ENCODE results near the gene CHSY3.
A peak's percentile ranks its signal among the peaks of the same experiment; 100 is the strongest.

CHSY3 gene

DNA sequence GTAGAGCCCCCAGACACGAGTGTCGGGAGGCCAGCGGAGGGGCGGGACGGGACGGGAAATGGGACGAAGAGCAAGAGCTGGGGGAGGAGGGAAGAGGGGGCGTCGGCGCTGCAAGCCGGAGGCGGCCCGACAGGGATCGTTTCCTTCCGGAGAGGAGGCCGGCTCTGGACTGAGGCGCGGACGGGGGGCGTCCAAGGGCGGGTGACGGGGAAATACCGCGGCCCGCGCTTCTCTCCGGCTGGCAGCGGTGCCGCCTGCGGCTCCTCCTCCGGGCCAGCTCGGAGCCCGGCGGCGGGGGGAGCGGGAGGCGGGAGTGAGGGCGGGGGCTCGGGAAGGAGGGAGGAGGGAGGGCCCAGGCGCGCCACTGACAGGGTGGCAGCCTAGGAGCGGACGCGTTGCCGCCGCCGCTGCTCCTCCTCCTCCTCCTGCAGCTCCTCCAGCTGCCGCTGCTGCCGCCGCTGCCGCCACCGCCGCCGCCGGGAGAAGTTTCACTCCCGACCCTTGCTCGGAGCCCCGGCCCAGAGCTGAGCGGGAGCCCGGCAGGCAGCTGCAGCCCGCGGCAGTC is at the start of gene CHSY3:
TSS of gene CHSY3 (plus strand) at position 364 of the 565 bp plus-strand sequence.
- peak; percentile 70 for DNase-seq (ENCODE audit: low read depth)

- DNase-seq (ENCODE audit: low read depth) = no peak
Measured at GRCh38 chr5:129856325-129856724, 47.9 kb upstream of the CHSY3 start.

GRCh38 chr5:129857116-129857515 is 47.1 kb upstream of the CHSY3 start:
- no peak for DNase-seq (ENCODE audit: low read depth)

DNA sequence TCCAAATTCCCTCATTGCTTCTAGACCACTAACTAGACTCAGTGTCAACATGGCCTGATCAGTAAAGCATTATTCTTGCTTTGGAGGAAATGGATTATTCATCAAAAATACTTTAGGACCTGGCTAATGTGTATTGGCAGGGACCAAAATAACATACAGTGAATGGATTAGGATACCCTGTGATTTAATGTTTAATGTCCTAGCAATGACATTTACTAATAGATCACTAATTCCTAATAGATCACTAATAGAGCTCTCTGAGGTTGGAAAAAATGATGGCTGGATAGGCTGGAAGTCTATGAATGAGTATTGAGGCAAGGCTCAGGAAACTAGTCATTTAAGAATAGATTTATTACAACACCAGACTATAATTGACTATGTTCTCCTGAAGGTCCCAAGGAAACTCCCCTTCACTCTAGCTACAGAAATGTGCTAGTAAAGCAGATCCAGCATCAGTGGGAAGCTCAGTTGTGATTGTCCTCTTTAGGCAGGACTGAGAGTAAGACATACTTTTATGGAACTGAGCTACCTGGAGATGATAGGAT is 46.1 kb upstream of the CHSY3 start:
- no peak for DNase-seq (ENCODE audit: low read depth)

GRCh38 chr5:129884322-129884721 is 19.9 kb upstream of the CHSY3 start:
- DNase-seq (ENCODE audit: low read depth) = no peak

DNA sequence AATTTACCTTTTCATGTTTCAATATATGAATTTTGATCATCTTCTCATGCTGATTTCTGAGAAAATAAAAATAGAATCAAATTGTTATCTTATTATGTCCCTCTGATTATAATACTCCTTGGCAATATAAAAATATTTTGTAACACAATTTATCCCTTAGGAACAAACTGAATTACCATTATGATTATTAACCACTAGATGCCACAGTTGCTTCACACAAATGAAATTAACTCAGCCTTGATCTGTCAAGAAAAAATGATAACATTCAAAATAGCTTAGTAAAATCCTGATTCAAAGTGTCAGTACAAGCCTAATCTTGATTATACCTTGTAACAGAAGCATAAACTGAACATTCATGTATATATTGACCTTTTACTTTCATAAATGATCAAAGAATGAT is 4.8 kb upstream of the CHSY3 start:
- peak; percentile 47 for DNase-seq (ENCODE audit: low read depth)

GRCh38 chr5:129902816-129903215 is 1.4 kb upstream of the CHSY3 start:
- no peak for DNase-seq (ENCODE audit: low read depth)

DNA sequence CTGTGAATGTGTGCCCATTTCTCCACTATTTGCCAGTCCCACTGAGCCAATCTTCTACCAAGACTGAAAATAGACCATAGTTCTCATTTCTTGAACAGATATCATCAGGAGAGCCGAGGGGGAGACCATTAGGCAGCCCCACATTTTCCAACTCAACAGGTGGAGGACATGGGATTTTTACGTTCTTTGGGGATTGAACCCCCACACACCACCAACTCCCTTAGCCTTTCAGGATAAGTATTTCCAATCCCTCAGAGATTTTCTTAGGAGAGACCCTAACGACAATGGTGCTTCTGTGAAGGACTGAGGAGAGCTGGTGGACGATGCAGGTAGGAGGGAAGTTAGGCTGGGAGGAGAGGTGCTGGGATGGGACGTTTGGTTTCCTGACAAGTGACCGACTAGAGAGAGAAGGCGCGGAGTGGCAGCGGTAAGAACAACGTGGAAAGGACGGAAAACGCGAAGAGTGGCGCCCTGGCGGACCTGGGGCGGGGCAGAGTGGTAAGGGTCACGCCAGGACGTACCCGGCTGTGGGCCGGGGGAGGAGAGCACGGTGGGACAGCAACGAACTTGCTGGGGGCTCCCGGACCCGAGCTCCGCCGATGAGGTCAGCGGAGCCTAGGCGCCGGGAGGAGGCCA is 681 bp upstream of the CHSY3 start:
- DNase-seq (ENCODE audit: low read depth) = no peak

GRCh38 chr5:129904667-129905472 is 605 bp downstream of the CHSY3 start:
- peak; percentile 6 for DNase-seq (ENCODE audit: low read depth)

GRCh38 chr5:129905473-129906176 is 1.4 kb downstream of the CHSY3 start:
- peak; percentile 16 for DNase-seq (ENCODE audit: low read depth)

DNA sequence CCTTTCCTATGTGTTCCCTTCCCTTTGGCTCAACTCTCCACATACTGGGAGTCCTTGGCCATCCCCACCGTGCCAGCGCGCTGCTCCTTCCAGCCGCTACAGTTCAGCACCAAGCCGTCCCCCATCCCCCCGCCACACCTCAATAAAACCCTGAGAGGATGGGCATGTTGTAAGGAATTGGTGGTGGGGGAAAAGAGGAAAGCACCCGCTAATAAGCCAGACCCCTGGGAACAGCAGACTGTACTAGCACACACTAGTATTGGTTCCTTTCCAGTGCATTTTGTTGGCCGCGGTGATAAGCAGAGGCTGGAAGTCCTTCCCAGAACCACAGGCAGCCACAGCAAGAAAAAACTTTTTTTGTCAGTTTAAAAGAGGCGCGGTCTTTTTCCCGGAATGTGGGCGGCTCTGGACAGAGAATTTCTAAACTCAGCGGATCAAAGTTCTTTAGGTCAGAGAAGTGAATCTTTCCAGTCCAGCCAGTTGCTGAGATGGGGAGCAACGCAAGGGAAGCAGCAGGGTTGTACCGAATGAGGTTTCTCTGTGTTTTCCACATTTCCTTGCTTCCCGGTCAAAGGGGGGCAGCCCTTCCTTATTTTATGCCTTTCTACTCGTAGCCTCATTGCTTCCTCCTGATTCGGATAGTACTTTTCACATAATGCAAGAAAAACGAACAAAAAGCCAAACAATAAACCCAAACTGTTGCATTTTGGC is 2.1 kb downstream of the CHSY3 start:
- DNase-seq (ENCODE audit: low read depth) = peak; percentile 69

- DNase-seq (ENCODE audit: low read depth) = no peak
Measured at GRCh38 chr5:129909225-129909624, 5.0 kb downstream of the CHSY3 start.

- DNase-seq (ENCODE audit: low read depth) = no peak
Measured at GRCh38 chr5:129912601-129913255, 8.5 kb downstream of the CHSY3 start.

DNA sequence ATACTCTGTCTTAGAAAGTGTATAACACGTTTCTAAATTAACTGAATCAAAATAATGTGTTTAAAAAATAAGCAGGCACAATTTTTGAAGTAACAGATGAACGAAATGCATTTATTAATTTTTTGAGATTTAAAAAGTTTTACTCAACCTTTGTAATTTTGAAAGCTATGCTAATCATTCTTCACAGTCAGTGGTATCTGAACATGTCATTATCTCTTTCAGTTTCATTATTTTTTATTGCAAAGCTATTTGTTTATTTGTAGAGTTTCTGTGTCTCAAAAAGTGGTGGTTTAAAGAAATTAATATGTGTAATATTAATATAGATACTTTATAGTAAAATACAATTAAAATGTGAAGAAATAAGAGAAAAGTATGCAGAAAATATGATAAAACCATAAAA is 11.2 kb downstream of the CHSY3 start:
- no peak for DNase-seq (ENCODE audit: low read depth)

GRCh38 chr5:129917224-129917623 is 13.0 kb downstream of the CHSY3 start:
- peak; percentile 83 for DNase-seq (ENCODE audit: low read depth)

DNA sequence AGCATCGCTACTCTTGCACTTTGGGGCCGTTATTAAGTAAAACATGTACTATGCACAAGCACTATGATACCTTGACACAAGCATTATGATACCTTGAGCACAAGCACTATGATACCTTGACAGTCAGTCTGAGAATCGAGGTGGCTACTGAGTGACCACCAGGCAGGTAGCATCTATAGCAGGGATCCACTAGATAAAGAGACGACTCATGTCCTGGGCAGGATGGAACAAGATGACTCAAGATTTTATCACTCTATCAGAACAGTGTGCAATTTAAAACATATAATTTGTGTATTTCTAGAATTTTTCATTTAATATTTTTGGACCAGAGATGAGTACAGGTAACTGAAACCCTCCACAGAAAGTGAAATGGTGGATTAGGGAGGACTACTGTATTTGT is 16.9 kb downstream of the CHSY3 start:
- no peak for DNase-seq (ENCODE audit: low read depth)

- DNase-seq (ENCODE audit: low read depth) = peak; percentile 80
Measured at GRCh38 chr5:129930221-129930620, 26.0 kb downstream of the CHSY3 start.

- no peak for DNase-seq (ENCODE audit: low read depth)
Measured at GRCh38 chr5:129935626-129936025, 31.4 kb downstream of the CHSY3 start.

DNA sequence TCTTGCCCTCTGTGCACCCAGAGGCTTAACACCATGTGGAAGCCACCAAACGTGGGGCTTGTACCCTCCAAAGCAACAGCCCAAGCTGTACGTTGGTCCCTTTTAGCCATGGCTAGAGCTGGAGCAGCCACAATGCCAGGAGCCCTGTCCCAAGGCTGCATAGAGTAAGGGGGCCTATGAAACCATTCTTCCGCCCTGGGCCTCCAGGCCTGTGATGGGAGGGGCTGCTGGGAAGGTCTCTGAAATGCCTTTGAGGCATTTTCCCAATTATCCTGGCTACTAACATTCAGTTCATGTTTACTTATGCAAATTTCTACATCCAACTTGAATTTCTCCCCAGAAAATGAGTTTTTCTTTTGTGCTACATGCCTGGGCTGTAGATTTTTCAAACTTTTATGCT is 33.8 kb downstream of the CHSY3 start:
- no peak for DNase-seq (ENCODE audit: low read depth)

DNA sequence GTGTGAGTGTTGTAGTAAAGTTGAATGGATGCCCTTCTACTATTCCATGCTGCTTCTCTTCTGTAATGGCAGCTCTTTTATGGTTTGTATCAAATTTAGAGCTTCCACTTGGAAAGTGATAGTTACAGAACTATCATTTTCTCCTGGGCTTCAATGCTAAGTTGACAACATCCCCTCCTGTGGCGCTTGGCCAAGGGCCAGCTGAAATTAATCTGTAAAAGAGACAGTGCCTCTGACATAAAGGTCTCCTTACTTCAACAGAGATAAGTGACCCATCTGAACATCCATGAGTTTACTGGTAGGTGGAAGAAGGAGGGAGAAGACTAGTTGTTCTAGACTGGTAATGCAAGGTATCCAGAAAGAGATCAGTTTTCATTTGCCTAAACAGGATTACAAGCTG is 39.7 kb downstream of the CHSY3 start:
- DNase-seq (ENCODE audit: low read depth) = no peak

DNA sequence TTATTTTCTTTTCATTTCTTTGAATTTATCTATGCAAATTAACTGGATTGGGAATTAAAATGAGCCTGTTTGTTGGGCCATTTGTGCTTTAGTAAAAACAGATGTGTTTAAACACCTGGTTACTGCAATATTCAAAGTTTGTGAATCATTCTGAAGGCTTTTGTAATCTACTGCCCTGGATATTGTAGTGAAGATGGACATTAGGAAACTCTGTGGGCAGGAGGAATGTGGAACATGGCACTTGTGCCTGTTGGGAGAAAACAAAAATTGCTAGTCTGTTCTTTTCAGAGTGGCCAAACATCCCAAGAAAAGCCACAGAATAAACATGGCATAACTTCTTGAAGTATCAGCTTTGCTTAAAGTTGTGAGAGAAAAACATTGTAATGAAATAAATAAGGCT is 40.8 kb downstream of the CHSY3 start:
- DNase-seq (ENCODE audit: low read depth) = peak; percentile 95

Measured in amniotic epithelial cell (primary cell).